ENCODE data around the gene TBCE.

DNA sequence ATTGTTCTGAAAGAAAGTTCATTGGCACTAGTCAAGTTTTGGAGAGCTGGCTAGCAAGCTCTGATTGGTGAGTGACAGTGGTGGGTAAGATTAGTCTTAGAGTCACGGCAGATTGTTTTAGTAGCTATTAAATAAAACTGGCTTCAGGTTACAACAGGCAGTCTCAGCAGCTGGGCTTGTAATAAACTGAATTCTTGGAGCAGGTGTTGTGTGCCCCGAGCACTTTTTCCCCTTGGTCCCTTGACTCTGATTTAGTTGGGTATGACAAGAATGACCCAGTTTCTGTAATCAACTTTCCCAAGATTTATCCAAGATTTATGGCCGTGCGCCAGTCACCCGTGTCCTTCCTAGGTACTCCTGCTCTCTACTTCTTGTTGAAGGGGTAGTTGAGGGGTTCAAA, 40.2 kb downstream of the TBCE start:
- no peak for TF ChIP-seq EZH2 (IDR thresholded peaks at IDR 0.05; ENCODE audit: borderline replicate concordance, low read length)
- TF ChIP-seq, protein P1, sequence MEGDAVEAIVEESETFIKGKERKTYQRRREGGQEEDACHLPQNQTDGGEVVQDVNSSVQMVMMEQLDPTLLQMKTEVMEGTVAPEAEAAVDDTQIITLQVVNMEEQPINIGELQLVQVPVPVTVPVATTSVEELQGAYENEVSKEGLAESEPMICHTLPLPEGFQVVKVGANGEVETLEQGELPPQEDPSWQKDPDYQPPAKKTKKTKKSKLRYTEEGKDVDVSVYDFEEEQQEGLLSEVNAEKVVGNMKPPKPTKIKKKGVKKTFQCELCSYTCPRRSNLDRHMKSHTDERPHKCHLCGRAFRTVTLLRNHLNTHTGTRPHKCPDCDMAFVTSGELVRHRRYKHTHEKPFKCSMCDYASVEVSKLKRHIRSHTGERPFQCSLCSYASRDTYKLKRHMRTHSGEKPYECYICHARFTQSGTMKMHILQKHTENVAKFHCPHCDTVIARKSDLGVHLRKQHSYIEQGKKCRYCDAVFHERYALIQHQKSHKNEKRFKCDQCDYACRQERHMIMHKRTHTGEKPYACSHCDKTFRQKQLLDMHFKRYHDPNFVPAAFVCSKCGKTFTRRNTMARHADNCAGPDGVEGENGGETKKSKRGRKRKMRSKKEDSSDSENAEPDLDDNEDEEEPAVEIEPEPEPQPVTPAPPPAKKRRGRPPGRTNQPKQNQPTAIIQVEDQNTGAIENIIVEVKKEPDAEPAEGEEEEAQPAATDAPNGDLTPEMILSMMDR (conservative IDR thresholded peaks at IDR 0.05 in 1 of 2, IDR thresholded peaks at IDR 0.05 in 1 of 2; ENCODE audit: extremely low read depth in 1 of 2, insufficient read depth in 1 of 2, low read depth in 1 of 2, low read length in 2 of 2) = no peak
